ENCODE data around the gene LCLAT1.
"Not testable (repeated sequence)": the region's sequence is repeated elsewhere in the genome, so short reads cannot be mapped to it uniquely, and the experiment has no call there.

Gene LCLAT1

DNA sequence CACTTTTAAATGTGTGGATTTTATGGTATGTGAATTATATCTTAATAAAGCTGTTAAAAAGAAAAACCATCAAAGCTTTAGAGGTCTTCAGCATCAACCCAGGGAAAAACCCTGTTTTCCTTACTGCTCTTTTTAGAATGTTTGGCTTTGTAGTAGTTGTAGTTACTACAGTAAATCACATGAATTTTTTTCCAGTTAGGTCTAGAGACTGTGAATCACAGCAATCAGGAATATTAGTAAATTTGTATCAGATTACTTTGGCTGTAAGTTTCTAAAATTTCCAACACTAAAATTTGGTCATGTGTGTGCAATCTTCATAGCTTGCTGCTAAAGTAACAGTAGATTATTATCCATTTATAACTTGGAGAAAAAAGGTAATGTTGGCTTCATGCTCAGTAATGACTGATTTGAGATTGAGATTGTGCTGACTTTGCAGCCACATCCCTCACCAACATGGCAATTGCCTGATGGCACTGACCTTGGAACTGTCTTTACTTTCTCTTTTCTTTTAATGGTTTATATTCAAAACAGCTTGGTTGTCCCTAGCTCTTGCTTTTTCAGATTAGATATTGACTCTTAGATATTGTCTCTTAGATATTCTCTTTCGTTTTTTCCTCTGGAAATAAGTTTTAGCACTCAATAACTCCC lies 41.1 kb downstream of the LCLAT1 start:
- no peak for DNase-seq (ENCODE audit: low read depth)

DNA sequence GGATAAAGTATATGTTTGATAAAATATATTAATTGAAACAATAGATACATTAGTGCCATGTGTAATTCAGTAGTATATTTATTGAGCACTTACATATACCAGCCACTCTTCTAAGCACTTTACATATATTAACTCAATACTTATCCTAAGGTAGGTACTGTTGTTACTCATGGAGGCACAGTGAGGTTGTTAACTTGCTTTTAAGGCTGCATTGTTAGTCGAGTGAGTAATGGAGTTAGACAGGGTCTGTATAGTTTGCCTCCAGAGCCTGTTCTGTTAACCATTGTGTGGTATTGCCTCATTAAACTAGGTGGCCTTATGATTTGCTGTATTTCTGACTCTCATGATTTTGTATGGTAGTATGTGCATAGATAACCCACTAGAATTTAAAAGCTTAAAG lies 44.2 kb downstream of the LCLAT1 start:
- DNase-seq (ENCODE audit: low read depth), result no peak

DNA sequence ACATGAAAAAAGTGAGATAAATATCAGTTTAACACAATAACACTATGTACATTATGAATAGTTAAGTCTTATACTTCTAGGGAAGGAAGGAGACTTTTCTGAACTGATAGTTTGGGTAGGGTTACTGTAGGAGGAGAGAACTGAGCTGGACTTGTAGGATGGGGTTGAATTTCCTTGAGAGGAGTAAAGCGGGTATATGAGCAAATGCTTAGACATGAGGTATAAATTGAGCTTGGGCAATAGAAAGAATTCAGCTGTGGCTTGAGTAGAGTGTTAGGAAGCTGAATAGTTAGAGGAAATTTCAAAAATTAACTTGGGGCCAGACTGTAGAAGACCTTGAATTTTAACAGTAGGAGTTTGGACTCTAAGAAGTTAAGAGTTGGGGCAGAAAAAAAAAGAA lies 45.1 kb downstream of the LCLAT1 start:
- DNase-seq (ENCODE audit: low read depth), result no peak

DNA sequence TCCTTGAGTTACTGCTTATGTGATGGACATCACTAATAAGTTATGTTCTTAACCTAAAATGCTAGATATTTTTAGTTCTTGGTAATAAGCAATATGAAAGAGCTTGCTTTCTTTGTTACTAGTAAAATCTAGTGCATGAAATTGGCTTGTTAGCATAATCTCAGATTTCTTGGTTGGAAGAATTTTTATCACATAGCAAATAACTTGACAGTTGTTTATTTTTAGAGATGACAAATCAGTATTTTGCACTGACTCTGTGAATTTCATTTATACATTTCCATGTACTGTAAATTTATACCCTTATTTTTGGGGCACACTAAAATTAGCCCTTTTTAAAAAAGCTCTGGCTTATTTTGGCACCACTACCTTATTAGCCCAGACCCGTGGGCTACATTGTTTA lies 45.6 kb downstream of the LCLAT1 start:
- DNase-seq (ENCODE audit: low read depth), result no peak

- DNase-seq (ENCODE audit: low read depth), result no peak
These were observed 46.4 kb downstream of the LCLAT1 start for GRCh38 chr2:30493440-30493839.

DNA sequence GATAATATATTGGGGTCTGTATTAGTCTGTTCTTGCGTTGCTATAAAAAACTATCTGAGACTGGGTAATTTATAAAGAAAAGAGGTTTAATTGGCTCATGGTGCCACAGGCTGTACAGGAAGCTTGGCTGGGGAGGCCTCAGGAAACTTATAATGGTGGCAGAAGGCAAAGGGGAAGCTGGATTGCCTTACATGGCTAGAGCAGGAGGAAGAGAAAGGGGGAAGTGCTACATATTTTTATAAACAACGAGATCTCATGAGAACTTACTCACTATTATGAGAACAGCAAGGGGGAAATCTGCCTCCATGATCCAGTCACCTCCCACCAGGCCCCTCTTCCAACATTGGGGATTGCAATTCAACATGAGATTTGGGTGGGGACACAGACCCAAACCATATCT lies 48.9 kb downstream of the LCLAT1 start:
- DNase-seq (ENCODE audit: low read depth), result not testable (repeated sequence)

DNA sequence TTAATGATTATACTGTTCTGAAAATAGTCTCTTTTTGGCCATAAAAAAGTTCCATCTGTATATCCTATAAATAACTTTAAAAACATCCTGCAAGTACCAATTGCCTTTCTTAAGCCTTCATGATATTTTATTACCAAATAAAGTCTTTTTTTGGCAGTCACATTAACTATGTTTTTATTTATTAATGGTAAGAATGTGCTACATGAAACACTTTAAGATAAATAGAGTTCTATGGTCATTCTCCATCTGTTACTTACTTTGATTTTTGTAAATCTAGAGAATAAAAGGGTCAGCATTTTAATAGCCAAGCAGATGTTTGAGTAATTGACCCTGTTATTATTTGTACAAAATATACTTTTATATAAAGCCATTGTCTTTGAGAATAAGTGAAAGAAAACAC lies 52.6 kb downstream of the LCLAT1 start:
- no peak for DNase-seq (ENCODE audit: low read depth)

- no peak for DNase-seq (ENCODE audit: low read depth)
These were observed 53.7 kb downstream of the LCLAT1 start for GRCh38 chr2:30500699-30501098.

DNA sequence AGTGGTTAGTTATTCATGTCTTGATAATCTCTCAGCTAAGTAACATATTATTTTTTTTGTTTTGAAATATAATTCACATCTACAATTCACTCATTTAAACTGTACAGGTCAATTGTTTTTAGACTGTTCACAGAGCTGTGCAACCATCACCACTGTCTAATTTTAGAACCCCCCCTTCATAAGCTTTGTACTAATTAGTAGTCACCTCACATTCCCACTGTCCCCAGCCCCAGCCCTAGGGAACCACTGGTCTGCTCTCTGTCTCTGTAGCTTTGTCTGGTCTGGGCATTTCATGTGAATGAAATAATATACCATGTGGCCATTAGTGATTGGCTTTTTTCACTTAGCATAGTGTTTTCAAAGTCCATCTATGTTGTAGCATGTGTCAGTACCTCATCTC lies 55.3 kb downstream of the LCLAT1 start:
- DNase-seq (ENCODE audit: low read depth), result no peak

DNA sequence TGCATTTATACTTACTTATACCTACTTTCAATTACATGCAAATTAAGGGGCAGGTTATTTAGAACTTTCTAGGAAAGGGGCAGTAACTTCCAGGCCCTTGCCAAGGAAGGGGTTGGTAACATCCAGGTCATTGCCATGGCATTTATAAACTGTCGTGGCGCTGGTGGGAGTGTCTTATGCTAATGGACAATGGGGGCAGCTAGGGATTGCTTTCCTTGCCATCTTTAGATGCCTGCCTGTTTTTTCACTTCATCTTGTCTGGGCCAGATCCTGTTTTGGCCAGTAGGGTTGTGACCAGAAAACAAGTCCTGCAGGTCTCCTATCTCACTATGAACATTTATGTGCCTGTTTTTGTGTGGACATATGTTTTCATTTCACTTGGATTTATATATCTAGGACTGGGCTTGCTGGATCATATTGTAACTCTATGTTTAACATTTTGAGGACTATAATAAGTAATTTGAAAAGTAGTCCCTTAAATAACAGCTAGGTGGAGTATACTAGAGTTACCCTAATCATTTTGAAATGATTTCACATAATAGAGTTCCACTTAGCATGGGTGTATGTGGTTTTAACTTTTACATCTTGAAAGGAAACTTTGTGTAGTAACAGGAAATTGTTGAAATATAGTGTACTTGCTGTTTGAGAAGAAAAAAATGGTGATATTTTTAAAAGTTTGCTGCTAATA lies 56.1 kb downstream of the LCLAT1 start:
- DNase-seq (ENCODE audit: low read depth), result no peak

DNA sequence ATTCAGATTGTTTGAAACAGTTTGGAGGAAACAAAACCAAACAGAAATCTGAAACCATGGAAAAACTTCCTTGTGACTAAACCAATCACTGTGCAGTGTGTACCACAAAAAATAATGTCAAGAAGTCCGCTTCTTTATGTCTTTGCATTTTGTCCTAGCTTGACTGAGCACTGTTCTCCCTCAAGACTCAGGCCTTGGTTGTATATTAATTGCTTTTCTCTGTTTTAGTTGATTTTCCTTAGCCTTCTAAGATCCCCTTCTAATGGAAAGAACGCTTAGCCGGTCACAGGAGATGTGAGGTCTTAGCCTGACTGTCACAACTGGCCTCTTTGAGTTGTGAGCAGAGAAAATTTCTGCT lies 56.6 kb downstream of the LCLAT1 start:
- no peak for DNase-seq (ENCODE audit: low read depth)

GRCh38 chr2:30504731-30505130 lies 57.7 kb downstream of the LCLAT1 start:
- no peak for DNase-seq (ENCODE audit: low read depth)

DNA sequence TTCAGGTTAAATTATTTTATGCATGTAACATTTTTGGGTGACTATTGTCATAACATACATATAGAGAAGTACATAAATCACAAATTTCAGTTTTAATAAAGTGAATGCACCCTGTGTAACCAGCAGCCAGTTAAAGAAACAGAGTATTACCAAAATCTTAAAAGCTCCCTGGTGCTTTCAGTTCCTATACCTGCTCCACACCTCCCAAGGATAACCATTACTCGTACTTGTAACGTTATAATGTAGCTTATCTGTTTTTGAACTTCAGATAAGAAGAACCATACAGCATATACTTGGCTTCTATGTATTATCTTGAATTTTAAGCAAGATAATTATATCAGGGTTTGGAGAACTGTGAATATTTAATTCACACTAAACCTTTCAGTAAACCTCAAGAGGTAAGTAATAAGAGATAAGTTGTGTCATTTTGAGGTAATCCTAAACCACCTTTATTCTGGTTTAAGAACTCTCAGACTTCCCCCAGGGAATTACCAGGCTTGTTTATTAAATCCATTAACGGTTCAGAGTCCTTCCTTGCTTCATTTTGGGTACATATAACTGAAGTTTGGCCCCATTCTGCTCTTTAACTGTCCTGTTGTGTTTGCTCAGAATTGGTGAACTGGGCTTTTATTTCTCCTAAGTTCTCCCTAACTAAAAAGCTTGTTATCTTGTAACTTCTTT lies 58.6 kb downstream of the LCLAT1 start:
- DNase-seq (ENCODE audit: low read depth), result no peak

- DNase-seq (ENCODE audit: low read depth), result not testable (repeated sequence)
These were observed 60.4 kb downstream of the LCLAT1 start for GRCh38 chr2:30507460-30507859.

DNA sequence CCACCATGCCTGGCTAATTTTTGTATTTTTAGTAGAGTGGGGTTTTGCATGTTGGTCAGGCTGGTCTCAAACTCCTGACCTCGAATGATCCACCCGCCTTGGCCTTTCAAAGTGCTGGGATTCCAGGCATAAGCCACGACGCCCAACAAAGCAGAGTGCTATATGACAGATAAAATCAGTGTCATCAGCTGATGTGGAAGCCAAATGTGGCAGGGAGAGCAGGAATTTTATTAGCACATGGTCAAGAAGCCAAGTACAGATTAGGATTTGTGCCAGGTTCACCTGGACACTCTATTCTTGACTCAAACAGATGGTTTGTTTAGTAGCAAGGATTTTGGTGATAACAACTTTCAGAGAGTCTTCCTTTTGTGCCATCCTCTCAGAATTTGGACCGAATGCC lies 62.7 kb downstream of the LCLAT1 start:
- DNase-seq (ENCODE audit: low read depth), result no peak

DNA sequence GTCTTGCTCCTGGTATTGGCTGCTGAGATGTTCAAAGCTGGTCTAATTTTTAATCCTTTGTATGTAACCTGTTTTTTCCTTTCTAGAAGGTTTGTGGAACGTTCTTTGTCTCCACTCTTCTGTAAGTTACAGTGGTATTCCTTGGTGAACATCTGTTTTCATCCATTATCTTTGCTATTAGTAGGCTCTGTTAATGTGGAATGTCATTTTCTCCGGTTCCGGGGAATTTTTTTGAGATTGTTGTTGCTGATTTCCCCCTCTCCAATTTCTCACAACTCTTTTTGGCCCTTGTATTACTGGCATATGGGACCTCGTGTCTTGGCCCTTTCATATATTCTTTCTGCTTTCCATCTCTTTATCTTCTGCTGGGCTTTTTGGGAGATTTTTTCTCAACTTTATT lies 63.4 kb downstream of the LCLAT1 start:
- DNase-seq (ENCODE audit: low read depth), result no peak

GRCh38 chr2:30511122-30512083 lies 64.4 kb downstream of the LCLAT1 start:
- DNase-seq (ENCODE audit: low read depth), result no peak

DNA sequence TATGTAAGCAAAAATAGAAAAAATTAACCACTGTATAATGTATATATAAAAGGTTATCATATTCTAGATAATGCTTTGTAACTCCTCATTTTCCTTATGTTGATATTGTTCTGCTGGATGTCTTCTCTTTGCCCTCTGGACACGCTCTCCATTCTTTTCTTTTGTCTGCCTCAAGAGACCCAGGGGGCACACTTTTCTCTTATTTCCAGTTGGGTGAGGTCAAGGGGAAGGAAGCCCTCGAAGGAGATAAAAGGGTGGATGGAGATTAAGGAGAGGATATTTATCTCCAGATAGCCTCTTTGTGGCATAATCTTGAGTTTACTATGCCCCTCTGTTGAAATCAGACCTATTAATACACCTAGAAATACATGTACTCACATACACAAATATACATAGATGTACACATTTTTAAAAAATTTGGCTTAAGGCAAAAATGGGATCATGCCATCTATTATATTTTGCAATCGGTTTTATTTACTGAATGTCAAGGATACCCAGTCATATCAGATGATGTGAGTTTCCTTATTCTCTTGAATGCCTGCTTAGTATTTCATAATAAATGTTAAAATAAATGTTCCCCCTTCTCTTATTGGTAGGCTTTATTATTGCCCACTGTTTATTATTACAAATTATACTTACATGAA lies 65.3 kb downstream of the LCLAT1 start:
- DNase-seq (ENCODE audit: low read depth), result no peak

- DNase-seq (ENCODE audit: low read depth), result not testable (repeated sequence)
These were observed 66.6 kb downstream of the LCLAT1 start for GRCh38 chr2:30513649-30514048.

DNA sequence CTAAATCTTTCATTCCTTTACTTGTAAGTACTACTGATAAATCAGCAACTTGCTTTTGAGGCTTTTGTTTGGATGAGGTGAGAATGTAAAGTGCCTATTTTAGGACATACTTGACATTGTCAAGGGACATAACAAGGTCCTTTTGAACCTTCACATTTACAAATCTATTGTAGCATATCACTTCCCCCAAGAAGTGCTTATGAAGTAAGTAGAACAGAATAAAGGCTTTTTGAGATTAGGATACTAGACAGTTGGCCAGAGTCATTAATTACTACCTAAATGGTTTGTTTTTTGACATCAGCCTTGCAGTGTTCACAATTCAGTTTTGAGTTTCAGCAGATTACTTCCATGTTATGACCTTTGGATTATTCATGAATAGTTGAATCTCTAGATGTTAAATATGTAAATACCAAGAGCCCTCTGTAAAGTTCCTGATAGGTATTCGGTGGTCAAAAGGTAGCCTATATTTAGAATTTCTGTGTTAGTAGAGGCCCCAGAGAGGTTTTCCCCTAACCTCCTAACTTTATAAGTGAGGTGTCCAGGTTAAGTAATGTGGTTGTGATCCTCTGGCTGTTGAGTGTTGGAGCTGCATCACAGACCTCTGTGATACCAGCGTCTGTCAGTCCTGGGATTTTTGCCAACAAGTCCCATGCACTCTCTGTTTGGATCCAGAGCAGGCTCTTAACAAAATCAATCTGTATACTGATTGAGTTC lies 67.2 kb downstream of the LCLAT1 start:
- DNase-seq (ENCODE audit: low read depth), result no peak

GRCh38 chr2:30514848-30515435 lies 67.9 kb downstream of the LCLAT1 start:
- DNase-seq (ENCODE audit: low read depth), result no peak

All from activated T-helper 9 cell treated with anti-CD3 and anti-CD28 coated beads, Interleukin-2, amount 50 U/mL, for 16 hours (primary cell).